Ovary (tissue), 1 donor: ENCODE results near the gene ATXN7L3.

Source experiments
- EP300 ChIP-seq: sonication (generic); formaldehyde crosslinking; IDR thresholded peaks from one replicate; pipeline ENCODE4 v1.6.1; 2017; ENCODE audit warnings: antibody characterized with exemption
- POLR2A ChIP-seq: fragments of 450-650 bp; IDR thresholded peaks from one replicate; pipeline ENCODE4 v1.6.1; 2017; ENCODE audit warnings: antibody characterized with exemption, mild to moderate bottlenecking, moderate library complexity

GRCh38 chr17:44207319-44207718, 7.6 kb upstream of the ATXN7L3 start:
- TF ChIP-seq EP300 (no peak), POLR2A (no peak)
